H1 (cell line): ENCODE results near the gene GDE1. TPM values are rescaled to one million over a fixed set of nuclear protein-coding genes. Genes with fewer than 3 reads are reported as not detected.

ENCODE experiments used
- CBX8 ChIP-seq: fragments of 300-800, 300-1000 bp; sonication (generic); IDR thresholded peaks from 2 replicates; pipeline ENCODE4 v1.7.1; 2016; ENCODE audit warnings: low read depth, low read length, borderline replicate concordance
- CREB1 ChIP-seq: IDR thresholded peaks from 2 replicates; pipeline ENCODE4 v1.6.1; 2012; ENCODE audit warnings: inconsistent platforms
- HDAC2 ChIP-seq, 2 experiments: fragments of 300-600 bp in 1 of 2; sonication (generic) in 1 of 2; IDR thresholded peaks; 2 replicates each; pipeline ENCODE4 v1.6.1; 2011 to 2012; ENCODE audit warnings: low read depth in 2 of 2, low read length in 2 of 2, mild to moderate bottlenecking in 2 of 2, moderate library complexity in 2 of 2, borderline replicate concordance in 1 of 2, inconsistent platforms in 1 of 2
- KDM5A ChIP-seq: fragments of 200-600 bp; IDR thresholded peaks from 2 replicates; pipeline ENCODE4 v1.7.1; 2012; ENCODE audit warnings: mild to moderate bottlenecking, low read length, inconsistent platforms, mixed read lengths
- RAD21 ChIP-seq, 2 experiments: IDR thresholded peaks in 1 of 2; conservative IDR thresholded peaks in 1 of 2; 2 replicates each; pipeline ENCODE4 v1.6.1; 2011; ENCODE audit warnings: low read depth in 2 of 2, low read length in 2 of 2, improper control_type of control experiment in 1 of 2, inconsistent platforms in 1 of 2, mild to moderate bottlenecking in 1 of 2, moderate library complexity in 1 of 2
- RBBP5 ChIP-seq: IDR thresholded peaks from 2 replicates; pipeline ENCODE4 v1.7.1; 2012; ENCODE audit warnings: low read depth, mild to moderate bottlenecking, inconsistent platforms, low read length, moderate library complexity, borderline replicate concordance
- TAF1 ChIP-seq: IDR thresholded peaks from 2 replicates; pipeline ENCODE4 v1.6.1; 2011; ENCODE audit warnings: mild to moderate bottlenecking, low read depth, low read length
- ZNF274 ChIP-seq: IDR thresholded peaks from 2 replicates; pipeline ENCODE4 v1.7.0; 2012; ENCODE audit warnings: low read length, borderline replicate concordance; ENCODE audit errors: extremely low read depth
- polyA plus RNA-seq, 7 experiments: library from polyadenylated mRNA; depleted of rRNA in 3 of 7; stranded (reverse) in 5 of 7; unstranded in 2 of 7; fragments of >200 nt in 5 of 7; fragments of 200-250 nt in 2 of 7; gene quantifications; 1 replicate in 5 of 7; 2 replicates in 1 of 7; 4 replicates in 1 of 7; pipeline versions ENCODE4 v1.2.1 to v1.2.3, GENCODE V29; 2011 to 2013; ENCODE audit warnings: missing spikeins in 2 of 7, mixed read lengths in 2 of 7
- total RNA-seq: library from RNA; stranded (reverse); fragmentation: NEBNext Ultra II Directional; extraction: Animal tissue kit (Norgen Biotek cat#: 25700); gene quantifications from 2 replicates; pipeline ENCODE4 v1.2.1, GENCODE V29; 2021
- TF ChIP-seq, protein P1 (sequence below): fragments of 300-600 bp; sonication (generic); IDR thresholded peaks from 2 replicates; pipeline ENCODE4 v1.7.1; 2012; ENCODE audit warnings: low read length, moderate library complexity, mild to moderate bottlenecking, inconsistent platforms; ENCODE audit not compliant: insufficient replicate concordance
- TF ChIP-seq, protein P2 (sequence below): IDR thresholded peaks from 2 replicates; pipeline ENCODE4 v1.6.1; 2011; ENCODE audit warnings: low read length, improper control_type of control experiment

Gene GDE1
- total and polyA plus RNA-seq, 2 of the 8 experiments (the other 6 are each of a cell fraction or from before 2014, with no cell fraction given), result 29.2 to 70.8 TPM

DNA sequence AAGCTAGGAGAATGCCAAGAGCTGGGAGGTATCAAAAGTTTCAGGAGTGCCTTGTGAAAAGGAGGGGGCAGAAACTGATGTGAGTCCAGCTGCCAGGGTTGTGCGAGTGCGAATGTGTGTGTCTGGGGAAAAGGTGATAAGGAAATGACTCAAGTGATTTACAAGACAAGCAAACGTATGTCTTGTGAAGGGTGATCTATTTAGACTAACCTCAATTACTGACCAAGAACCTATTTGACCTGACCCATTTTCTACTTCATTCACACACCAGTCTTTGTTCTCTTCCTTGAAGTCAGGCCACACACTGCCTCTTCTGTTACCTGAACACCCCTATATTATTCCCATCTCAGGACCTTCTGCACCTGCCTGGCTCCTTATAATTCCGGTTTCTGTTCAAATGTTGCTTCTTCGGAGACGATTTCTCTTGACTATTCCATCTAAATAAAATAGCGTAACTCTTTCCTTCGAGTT lies 1.0 kb downstream of the GDE1 start (continued):
- TF ChIP-seq, protein P1, sequence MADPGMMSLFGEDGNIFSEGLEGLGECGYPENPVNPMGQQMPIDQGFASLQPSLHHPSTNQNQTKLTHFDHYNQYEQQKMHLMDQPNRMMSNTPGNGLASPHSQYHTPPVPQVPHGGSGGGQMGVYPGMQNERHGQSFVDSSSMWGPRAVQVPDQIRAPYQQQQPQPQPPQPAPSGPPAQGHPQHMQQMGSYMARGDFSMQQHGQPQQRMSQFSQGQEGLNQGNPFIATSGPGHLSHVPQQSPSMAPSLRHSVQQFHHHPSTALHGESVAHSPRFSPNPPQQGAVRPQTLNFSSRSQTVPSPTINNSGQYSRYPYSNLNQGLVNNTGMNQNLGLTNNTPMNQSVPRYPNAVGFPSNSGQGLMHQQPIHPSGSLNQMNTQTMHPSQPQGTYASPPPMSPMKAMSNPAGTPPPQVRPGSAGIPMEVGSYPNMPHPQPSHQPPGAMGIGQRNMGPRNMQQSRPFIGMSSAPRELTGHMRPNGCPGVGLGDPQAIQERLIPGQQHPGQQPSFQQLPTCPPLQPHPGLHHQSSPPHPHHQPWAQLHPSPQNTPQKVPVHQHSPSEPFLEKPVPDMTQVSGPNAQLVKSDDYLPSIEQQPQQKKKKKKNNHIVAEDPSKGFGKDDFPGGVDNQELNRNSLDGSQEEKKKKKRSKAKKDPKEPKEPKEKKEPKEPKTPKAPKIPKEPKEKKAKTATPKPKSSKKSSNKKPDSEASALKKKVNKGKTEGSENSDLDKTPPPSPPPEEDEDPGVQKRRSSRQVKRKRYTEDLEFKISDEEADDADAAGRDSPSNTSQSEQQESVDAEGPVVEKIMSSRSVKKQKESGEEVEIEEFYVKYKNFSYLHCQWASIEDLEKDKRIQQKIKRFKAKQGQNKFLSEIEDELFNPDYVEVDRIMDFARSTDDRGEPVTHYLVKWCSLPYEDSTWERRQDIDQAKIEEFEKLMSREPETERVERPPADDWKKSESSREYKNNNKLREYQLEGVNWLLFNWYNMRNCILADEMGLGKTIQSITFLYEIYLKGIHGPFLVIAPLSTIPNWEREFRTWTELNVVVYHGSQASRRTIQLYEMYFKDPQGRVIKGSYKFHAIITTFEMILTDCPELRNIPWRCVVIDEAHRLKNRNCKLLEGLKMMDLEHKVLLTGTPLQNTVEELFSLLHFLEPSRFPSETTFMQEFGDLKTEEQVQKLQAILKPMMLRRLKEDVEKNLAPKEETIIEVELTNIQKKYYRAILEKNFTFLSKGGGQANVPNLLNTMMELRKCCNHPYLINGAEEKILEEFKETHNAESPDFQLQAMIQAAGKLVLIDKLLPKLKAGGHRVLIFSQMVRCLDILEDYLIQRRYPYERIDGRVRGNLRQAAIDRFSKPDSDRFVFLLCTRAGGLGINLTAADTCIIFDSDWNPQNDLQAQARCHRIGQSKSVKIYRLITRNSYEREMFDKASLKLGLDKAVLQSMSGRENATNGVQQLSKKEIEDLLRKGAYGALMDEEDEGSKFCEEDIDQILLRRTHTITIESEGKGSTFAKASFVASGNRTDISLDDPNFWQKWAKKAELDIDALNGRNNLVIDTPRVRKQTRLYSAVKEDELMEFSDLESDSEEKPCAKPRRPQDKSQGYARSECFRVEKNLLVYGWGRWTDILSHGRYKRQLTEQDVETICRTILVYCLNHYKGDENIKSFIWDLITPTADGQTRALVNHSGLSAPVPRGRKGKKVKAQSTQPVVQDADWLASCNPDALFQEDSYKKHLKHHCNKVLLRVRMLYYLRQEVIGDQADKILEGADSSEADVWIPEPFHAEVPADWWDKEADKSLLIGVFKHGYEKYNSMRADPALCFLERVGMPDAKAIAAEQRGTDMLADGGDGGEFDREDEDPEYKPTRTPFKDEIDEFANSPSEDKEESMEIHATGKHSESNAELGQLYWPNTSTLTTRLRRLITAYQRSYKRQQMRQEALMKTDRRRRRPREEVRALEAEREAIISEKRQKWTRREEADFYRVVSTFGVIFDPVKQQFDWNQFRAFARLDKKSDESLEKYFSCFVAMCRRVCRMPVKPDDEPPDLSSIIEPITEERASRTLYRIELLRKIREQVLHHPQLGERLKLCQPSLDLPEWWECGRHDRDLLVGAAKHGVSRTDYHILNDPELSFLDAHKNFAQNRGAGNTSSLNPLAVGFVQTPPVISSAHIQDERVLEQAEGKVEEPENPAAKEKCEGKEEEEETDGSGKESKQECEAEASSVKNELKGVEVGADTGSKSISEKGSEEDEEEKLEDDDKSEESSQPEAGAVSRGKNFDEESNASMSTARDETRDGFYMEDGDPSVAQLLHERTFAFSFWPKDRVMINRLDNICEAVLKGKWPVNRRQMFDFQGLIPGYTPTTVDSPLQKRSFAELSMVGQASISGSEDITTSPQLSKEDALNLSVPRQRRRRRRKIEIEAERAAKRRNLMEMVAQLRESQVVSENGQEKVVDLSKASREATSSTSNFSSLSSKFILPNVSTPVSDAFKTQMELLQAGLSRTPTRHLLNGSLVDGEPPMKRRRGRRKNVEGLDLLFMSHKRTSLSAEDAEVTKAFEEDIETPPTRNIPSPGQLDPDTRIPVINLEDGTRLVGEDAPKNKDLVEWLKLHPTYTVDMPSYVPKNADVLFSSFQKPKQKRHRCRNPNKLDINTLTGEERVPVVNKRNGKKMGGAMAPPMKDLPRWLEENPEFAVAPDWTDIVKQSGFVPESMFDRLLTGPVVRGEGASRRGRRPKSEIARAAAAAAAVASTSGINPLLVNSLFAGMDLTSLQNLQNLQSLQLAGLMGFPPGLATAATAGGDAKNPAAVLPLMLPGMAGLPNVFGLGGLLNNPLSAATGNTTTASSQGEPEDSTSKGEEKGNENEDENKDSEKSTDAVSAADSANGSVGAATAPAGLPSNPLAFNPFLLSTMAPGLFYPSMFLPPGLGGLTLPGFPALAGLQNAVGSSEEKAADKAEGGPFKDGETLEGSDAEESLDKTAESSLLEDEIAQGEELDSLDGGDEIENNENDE, result no peak
- TF ChIP-seq, protein P2, sequence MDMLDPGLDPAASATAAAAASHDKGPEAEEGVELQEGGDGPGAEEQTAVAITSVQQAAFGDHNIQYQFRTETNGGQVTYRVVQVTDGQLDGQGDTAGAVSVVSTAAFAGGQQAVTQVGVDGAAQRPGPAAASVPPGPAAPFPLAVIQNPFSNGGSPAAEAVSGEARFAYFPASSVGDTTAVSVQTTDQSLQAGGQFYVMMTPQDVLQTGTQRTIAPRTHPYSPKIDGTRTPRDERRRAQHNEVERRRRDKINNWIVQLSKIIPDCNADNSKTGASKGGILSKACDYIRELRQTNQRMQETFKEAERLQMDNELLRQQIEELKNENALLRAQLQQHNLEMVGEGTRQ, result no peak
- no peak for TF ChIP-seq KDM5A
- TF ChIP-seq RBBP5, result no peak
- no peak for TF ChIP-seq HDAC2 (IDR thresholded peaks at IDR 0.05; ENCODE audit: borderline replicate concordance in 1 of 2, low read depth in 2 of 2, low read length in 2 of 2)
- TF ChIP-seq CBX8, result no peak
- no peak for TF ChIP-seq CREB1
- no peak for TF ChIP-seq TAF1
- TF ChIP-seq RAD21 (IDR thresholded peaks at IDR 0.05 in 1 of 2, conservative IDR thresholded peaks at IDR 0.05 in 1 of 2; ENCODE audit: low read depth in 2 of 2, low read length in 2 of 2), result no peak
- TF ChIP-seq ZNF274, result no peak
